Measurements from ENCODE around the gene ZNF485. TPM values are rescaled to one million over a fixed set of nuclear protein-coding genes. Genes with fewer than 3 reads are reported as not detected.

ZNF485 gene
- polyA plus RNA-seq, 1 experiment, result 1.2 TPM

DNA sequence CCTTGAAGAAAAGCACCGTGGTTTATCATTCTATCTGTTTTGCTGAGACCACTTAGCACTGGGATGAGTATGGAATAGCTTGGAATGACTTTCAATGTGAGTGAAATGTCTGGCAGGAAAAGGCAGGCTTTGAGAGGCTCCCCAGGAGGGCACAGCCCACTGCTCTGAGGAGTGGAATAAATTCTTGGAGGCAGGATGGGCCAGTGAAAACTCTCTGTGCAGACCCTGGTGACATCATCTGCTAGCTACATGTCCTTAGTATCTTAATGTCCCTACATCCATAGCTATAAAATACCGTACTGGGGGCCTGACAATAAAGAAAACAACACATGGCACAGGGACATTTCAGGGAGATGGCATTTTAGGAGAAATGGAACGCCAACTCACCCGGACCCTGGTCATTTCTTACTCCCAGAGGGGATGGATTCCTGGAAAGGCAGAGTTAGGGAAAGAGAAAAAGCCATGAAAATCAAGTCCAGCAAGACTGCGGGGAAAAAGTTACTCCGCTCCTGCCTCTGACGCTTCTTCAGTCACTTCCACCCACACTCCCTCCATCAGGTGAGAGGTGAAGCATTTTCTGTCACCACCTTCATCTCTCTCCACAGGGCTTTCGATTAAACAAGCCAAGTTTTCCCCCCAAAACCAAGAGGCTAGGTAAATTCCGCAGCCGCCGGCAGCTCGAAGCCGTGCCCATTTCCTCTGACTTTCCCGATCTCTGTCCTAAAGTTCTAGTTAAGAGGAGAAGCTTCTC is 32.8 kb upstream of the ZNF485 start:
- Histone ChIP-seq H3K9me3 (ENCODE audit: control insufficient read depth, insufficient read depth, low read length) (no peaks in the 10 kb centered on the region; the same call in 1 of the 2 replicates), H3K27me3 (ENCODE audit: control insufficient read depth, insufficient read depth, low read length) (no peaks in the 10 kb centered on the region), H3K4me3 (ENCODE audit: low read depth, low read length) (peak overlapping the region; percentile 68), H3K27ac (ENCODE audit: low read depth, low read length) (peak overlapping the region; percentile 33)
- TF ChIP-seq, protein P1, sequence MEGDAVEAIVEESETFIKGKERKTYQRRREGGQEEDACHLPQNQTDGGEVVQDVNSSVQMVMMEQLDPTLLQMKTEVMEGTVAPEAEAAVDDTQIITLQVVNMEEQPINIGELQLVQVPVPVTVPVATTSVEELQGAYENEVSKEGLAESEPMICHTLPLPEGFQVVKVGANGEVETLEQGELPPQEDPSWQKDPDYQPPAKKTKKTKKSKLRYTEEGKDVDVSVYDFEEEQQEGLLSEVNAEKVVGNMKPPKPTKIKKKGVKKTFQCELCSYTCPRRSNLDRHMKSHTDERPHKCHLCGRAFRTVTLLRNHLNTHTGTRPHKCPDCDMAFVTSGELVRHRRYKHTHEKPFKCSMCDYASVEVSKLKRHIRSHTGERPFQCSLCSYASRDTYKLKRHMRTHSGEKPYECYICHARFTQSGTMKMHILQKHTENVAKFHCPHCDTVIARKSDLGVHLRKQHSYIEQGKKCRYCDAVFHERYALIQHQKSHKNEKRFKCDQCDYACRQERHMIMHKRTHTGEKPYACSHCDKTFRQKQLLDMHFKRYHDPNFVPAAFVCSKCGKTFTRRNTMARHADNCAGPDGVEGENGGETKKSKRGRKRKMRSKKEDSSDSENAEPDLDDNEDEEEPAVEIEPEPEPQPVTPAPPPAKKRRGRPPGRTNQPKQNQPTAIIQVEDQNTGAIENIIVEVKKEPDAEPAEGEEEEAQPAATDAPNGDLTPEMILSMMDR (IDR thresholded peaks at IDR 0.05; ENCODE audit: low read depth, low read length), result no peak
- CTCF ChIA-PET, result no interaction called here
- POLR2A ChIA-PET, result interaction anchor here (1.7 kb wide), 1 partner anchor 76 kb away, joined by 3 read pairs; the partner anchor contains the start of gene ZNF32
- no peak for DNase-seq (ENCODE audit: low read depth, low spot score)

DNA sequence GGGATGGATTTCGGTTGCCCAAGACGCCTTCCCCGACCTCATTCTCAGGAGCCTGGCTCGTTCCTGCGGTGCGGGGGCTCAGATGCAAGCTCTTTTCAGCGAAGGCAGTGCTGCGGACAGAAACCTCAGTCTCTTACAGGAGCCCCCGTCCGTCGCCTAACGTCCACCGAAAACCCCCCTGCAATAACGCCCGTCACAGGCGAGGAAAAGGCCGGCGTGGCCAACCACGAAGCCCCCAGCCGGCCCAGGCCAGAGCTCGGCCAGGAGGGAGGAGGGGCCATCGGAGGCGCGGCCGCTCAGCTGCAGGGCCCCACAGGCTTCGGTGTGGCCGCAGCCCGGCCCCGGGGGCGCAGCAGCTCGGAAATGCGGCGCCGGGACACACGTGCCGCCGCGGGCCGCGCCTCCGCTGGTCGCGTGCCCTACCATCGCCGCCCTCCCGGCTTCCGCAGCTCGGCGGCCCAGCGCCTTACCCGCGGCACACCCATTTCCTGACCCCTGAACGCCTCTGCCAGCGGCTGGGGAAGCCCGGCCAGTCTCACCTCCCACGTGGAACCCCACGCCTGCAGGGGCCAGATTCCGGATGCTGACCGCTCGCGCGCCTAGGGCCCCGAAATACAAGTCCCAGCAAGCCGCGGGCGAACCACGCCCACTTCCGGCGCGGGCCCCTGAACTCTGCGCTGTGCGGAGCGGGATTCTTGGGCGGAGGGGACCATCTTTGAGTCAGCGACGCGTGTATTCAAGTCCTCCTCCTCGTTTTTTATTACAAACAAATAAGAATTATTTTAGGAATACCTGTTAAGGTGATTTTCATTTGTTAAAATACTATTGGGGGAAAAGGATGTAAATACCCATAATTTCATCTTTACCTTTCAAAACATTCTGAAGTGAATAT is 32.0 kb upstream of the ZNF485 start, which contains the start of gene ZNF239:
Gene ZNF239, minus strand, starts transcription at position 616 of the 892 bp plus-strand sequence. CDS start 16,537 bp downstream, outside the sequence.
- ChIA-PET CTCF (interaction anchor here (0.8 kb wide), 1 partner anchor 1434 kb away, joined by 3 read pairs; no protein-coding TSS in a partner anchor), POLR2A (interaction anchor here (1.7 kb wide), 1 partner anchor 75 kb away, joined by 3 read pairs; the partner anchor contains the start of gene ZNF32)
- H3K27ac ChIP-seq (ENCODE audit: low read depth, low read length), result peak within 1 kb of the TSS; percentile 33
- no peaks in the 10 kb centered on the region; the same call in 1 of the 2 replicates for H3K9me3 ChIP-seq (ENCODE audit: control insufficient read depth, insufficient read depth, low read length)
- DNase-seq (ENCODE audit: low read depth, low spot score), result peak; percentile 61
- peak within 1 kb of the TSS; percentile 68 for H3K4me3 ChIP-seq (ENCODE audit: low read depth, low read length)
- TF ChIP-seq, protein P1 (IDR thresholded peaks at IDR 0.05; ENCODE audit: low read depth, low read length), result no peak
- no peaks in the 10 kb centered on the region for H3K27me3 ChIP-seq (ENCODE audit: control insufficient read depth, insufficient read depth, low read length)

DNA sequence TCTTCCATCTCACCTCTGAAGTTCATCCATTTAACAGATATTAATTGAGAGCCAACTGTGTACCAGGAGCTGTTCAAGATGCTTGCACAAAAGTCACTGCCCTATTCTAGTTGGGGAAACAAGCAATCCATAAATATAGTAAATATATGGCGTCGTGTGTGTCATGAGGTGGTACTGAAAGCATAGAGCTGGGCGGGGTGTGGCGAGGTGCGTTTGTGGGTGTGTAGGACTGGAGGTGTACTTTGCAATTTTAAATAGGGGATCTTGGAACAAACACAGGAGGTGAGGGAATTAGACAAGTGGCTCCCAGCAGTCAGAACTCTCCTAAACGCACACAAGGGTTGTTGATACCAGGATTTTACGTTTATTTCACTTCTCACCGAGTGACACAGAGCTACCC is 31.3 kb upstream of the ZNF485 start:
- no peak overlapping the region for H3K27ac ChIP-seq (ENCODE audit: low read depth, low read length)
- no peak for DNase-seq (ENCODE audit: low read depth, low spot score)
- no peaks in the 10 kb centered on the region for H3K27me3 ChIP-seq (ENCODE audit: control insufficient read depth, insufficient read depth, low read length)
- ChIA-PET CTCF (interaction anchor here (0.8 kb wide), 1 partner anchor 1433 kb away, joined by 3 read pairs; no protein-coding TSS in a partner anchor), POLR2A (no interaction called here)
- H3K9me3 ChIP-seq (ENCODE audit: control insufficient read depth, insufficient read depth, low read length), result no peaks in the 10 kb centered on the region; the same call in 1 of the 2 replicates
- H3K4me3 ChIP-seq (ENCODE audit: low read depth, low read length), result peak overlapping the region; percentile 68
- TF ChIP-seq, protein P1 (IDR thresholded peaks at IDR 0.05; ENCODE audit: low read depth, low read length), result no peak

DNA sequence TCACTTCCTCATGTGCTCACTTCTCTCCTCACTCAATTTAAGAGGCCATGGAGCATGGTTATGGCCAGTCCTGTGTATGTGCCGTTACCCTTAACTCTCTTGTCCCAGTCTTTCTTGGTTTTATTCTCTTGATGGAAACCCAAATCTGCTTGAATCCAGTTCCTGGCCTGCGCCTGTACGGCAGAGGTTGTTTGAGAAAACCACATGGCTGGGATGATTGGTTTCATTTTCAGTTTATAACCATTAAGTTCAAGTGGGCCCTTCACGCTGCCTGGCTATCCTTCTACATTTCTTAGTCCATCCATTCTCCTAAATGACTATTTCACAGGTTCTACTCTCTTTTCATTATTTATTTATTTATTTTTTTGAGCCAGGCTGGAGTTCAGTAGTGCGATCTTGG is 30.2 kb upstream of the ZNF485 start:
- H3K27ac ChIP-seq (ENCODE audit: low read depth, low read length), result no peak overlapping the region
- H3K27me3 ChIP-seq (ENCODE audit: control insufficient read depth, insufficient read depth, low read length), result no peaks in the 10 kb centered on the region
- H3K9me3 ChIP-seq (ENCODE audit: control insufficient read depth, insufficient read depth, low read length), result no peaks in the 10 kb centered on the region; the same call in 1 of the 2 replicates
- CTCF ChIA-PET, result no interaction called here
- no peak overlapping the region for H3K4me3 ChIP-seq (ENCODE audit: low read depth, low read length)
- POLR2A ChIA-PET, result no interaction called here
- TF ChIP-seq, protein P1 (IDR thresholded peaks at IDR 0.05; ENCODE audit: low read depth, low read length), result no peak
- no peak for DNase-seq (ENCODE audit: low read depth, low spot score)
